HG03097 (cell line): ENCODE measurements around the gene IZUMO4.

ENCODE experiments used
- ATAC-seq: cut with Tn5 transposase; IDR thresholded peaks from one replicate; pipeline ENCODE4 v1.9.1; 2021; ENCODE audit not compliant: unreplicated experiment, low FRiP score

IZUMO4 gene, protein sequence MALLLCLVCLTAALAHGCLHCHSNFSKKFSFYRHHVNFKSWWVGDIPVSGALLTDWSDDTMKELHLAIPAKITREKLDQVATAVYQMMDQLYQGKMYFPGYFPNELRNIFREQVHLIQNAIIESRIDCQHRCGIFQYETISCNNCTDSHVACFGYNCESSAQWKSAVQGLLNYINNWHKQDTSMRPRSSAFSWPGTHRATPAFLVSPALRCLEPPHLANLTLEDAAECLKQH

DNA sequence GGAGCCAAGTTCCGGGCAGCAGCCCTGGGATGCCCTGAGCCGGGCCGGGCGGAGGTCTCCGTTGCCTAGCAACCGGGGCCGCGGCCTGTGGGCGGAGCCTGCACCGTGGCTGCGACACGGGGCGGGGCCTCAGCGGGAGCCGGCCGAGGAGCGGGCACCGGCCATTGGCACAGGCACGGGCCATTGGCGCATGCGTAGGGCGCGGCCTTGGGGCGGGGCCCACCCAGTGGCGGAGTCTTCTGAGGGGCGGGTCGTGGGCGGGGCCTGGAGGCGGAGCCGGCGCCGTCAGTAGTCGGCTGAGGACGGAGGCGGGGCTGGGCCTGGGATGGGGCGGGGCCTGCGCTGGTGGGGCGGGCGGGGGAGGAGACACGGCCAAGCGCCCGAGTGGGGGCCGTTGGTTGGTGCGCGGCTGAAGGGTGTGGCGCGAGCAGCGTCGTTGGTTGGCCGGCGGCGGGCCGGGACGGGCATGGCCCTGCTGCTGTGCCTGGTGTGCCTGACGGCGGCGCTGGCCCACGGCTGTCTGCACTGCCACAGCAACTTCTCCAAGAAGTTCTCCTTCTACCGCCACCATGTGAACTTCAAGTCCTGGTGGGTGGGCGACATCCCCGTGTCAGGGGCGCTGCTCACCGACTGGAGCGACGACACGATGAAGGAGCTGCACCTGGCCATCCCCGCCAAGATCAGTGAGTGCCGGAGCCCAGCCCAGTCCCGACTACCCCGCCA lies at the start of gene IZUMO4:
IZUMO4 (plus strand) TSS at position 436 of the 723 bp plus-strand sequence; CDS start at position 467, 31 bp downstream.
- peak; percentile 62 for ATAC-seq

DNA sequence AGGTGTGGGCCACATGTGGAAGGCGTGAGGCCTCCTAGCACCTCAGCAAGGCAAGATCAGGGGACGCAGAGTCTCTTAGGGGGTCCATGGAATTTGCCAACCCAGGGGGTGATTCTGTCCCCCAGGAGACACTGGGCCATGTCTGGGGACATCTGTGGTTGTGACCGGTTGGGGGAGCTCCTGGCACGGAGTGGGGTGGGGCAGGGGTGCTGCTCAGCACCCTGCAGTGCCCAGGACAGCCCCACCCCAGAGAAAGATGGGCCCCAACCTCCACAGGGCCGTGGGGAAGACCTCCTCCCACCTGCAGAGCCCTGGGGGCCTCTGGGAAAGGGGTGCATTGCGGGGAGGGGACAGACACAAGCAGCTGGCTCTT lies 49.7 kb upstream of the IZUMO4 start:
- no peak for ATAC-seq

DNA sequence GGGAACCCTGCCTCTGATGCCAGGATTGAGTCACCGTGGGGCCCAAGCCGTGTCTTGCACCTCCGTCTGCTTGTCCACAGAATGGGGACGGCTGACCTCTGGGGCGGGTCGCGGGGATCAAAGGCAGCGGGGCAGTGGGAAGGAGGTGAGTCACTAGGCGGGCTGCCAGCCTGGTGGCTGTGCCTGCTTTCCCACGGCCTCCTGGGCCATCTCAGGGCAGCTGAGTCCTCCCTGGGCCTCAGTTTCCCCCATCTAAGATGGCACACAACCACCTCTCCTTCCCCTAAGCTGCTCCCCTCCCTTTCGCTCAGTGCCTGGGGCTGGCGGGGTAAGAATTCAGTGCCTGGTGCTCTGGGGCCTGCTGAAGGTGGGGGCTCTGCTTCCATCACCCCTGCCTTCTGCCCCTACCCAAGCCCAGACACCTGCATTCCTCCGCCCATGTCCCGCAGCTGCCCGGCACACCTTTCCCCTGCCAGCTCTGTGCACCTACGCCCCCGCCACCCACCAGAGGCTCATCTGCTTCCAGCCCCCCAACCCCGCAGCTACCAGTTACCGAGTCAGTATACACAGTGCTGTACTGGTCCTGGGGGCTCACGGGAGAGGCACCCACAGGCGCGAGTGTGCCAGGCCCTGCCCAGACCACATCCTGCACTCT lies 49.1 kb upstream of the IZUMO4 start:
- no peak for ATAC-seq

DNA sequence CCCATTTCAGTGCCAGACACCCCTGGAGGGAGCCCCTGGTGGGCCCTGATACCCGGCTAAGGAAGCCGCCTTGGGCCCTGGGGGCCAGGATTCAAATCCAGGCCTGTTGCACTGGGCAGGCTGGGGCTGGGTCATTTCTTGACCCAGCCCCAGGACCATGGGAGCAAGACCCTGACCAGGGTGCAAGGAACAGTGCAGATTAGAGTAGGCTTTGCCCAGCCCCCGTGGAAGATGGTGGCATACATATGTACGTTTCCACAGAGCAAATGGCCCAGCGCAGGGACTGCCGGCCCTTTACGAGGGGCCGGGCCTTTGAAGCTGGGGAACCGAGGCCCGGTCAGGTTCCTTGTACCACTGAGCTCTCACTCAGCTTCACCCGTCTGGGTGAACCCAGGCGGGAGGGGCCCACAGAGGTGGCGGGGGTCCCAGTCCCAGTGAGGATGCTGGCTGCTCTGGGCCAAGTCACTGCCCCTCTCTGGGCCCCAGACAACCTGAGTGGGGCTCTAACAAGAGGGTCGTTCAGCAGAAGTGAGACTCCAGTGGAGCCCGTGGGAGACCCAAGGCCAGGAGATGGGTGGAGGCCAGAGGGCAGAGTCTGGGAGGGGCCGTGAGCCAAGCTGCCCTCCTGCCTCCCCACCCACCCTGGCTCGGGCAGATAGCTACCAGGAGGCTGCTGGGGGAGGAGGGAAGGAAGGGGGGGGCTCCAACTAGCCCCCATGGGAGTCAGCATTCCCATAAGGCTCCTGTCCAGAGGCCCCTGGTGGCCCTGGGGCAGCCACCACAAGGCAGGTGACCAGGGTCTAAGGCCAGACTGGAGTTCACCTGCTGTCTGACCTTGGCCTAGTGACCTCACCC lies 48.4 kb upstream of the IZUMO4 start:
- no peak for ATAC-seq

DNA sequence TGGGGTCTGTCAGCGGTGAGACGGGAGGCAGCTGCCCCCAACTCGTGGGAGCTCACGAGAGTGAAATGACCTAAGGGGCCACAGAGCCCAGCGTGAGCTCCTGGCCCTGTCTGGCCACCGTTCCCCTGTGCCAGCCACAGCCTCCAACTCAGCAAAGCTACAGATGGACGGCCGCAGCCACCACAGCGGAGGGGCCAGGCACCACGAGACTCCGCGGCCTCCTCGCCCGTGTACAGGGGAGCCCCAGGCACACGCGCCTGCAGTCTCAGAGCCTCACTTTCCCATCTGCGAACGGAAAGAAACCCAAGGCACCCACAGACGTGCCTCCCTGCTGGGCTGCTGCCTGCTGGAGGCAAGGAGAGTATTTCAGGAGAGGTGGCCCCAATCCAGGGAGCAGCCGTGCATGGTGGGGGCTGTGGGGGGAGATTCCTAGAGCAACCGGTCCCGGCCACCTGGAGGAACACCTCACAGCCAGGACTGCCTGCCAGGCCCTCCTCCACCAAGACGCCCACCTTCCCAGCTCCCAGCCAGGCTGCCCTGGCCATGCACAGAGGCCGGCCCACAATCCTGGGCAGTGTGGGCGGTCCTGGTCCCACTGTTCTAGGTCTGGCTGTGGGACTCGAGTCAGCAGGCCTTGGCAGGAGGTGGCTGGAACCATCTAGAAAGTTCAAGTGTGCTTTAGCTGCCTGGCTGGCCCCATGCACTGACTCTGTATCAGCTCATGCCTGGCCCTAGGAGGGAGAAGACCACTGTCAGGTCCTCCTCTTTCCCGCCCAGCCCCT lies 47.6 kb upstream of the IZUMO4 start:
- no peak for ATAC-seq

DNA sequence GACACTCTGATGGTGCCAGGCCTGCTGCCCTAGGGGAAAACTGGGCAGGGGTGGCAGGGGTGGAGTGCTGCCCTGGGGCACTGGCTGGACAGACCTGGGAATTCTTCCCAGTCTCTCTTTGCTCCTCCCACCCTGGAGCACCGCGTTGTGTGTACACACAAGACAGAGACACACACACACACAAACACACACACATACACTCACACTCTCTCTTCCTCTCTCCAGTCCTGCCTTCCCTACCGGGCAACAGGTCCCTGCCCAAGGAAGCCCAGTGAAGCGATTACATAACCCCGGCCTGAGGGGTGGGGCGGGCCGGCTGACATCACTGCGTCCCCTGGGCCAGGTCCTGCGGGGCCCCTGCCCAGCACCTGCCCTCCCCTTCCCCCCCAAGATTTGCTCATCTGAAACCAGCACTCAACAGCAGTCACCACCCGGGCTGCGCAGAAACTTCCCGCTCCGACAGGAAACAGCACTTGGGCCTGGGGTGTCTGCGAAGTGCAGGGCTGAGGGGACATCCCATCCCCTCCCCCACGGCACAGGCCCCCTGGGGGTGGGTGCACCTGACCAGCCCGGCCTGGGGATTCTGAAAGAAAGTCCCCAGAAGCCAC lies 46.9 kb upstream of the IZUMO4 start:
- peak; percentile 8 for ATAC-seq

DNA sequence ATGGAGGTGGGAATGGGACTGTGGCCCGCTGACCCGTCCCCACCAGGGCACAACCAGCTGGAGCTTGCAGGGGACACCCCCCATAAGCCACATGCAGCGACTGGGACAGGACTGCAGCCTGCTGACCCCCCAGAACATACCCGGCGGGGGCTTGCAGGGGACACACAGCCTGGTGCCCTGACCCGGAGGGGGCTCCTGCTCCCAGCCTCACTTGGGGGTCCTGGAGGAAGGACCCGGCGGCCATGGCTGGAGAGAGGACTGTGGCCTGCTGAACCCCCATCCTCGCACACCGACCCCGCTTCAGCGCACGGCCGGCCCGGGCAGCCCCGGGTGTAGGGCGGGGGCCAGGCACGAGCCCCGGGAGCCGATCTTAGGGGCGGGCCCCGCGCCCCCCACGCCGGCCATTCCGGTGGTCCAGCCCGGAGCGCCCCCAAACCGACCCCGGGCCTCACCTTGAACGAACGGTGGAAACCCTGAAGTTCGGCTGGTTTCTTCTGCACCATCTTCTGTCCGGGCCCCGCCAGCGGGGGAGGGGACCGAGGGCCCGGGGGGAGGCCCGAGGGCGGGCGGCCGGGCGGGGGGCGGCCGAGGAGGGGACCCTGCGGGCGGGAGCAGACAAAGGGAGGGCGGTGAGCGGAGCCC lies 46.2 kb upstream of the IZUMO4 start:
- ATAC-seq: peak; percentile 7

DNA sequence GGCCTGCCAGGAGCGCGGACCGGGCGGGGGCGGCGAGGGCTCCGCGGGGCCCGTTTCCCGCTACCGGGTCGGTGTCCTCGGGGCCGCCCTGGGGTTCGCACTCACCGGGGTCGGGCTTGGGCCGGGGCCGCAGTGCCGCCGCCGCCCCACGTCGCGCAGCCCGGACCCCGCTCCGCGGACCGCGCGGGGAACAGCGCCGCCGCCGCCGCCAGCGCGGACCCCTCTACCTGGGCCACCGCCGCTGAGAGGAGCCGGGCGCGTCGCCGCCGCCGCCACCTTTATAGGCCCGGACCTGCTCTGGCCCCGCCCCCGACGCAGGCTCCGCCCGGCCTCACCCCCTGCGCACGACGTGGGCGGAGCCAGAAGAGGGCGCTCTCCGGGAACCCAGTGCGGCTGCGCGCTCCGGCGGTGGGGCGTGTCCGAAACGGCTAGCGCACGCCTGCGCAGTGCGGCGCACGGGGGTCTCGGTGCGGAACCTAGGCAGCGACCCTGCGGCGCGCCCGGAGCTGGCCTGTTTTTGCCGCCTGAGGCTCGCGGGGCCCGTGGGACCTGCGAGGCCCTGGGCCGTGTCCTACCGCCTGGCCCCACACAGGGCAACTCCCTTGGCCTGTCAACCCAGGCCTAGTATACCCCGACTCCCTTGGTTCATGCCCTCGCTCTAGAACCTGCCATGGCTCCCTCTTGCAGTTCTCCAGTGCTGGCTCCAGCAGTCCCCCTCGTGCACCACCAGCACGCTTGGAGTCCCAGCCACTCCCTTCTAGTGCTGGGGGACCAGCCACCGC lies 45.5 kb upstream of the IZUMO4 start, which contains the start of gene MKNK2:
MKNK2 (minus strand) TSS at position 254 of the 782 bp plus-strand sequence. CDS start 393 bp downstream, outside the sequence.
- ATAC-seq: peak; percentile 47

DNA sequence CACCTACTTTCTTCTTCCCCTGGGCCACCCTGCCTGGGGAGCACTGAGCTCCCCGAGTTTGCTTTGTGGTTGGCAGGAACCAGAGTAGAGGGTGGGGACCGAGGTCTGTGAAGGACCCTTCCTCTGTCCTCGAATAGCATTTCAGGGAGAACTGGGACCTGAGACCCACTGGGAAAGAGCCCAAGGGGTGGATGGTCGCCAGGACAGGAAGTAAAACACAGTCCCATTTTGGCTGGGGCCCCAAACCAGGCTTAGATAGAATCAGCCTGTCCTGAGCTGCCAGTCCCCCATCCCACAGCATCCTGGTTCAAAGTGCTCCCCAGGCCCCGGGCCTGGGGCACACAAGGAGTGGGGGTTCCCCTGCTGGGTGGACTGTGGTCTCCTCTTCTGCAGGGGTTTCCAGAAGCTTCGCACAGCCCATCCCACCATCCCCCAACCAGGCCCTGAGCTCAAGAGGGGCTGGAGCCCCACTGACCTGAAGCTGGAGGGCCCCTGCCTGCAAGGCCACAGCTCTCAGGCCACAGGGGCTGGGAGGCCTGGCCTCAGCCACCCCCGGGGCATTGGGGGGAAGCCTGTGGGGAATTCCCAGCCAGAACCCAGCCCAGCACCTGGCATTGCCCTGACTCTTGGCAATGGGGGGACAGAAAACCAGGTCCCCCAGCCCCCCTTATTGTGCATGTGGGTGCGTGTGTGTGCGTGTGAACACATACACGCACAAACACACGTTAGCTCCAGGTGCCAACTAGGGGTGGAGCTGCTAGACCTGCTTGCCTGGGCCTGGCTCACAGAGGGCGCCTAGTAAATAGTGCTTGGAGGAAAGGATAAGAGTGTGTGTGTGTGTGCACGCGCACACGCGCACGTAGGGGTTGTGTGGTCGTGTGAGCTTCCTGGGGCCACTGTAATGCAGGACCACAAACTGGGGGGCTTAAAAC lies 44.7 kb upstream of the IZUMO4 start:
- peak; percentile 15 for ATAC-seq

DNA sequence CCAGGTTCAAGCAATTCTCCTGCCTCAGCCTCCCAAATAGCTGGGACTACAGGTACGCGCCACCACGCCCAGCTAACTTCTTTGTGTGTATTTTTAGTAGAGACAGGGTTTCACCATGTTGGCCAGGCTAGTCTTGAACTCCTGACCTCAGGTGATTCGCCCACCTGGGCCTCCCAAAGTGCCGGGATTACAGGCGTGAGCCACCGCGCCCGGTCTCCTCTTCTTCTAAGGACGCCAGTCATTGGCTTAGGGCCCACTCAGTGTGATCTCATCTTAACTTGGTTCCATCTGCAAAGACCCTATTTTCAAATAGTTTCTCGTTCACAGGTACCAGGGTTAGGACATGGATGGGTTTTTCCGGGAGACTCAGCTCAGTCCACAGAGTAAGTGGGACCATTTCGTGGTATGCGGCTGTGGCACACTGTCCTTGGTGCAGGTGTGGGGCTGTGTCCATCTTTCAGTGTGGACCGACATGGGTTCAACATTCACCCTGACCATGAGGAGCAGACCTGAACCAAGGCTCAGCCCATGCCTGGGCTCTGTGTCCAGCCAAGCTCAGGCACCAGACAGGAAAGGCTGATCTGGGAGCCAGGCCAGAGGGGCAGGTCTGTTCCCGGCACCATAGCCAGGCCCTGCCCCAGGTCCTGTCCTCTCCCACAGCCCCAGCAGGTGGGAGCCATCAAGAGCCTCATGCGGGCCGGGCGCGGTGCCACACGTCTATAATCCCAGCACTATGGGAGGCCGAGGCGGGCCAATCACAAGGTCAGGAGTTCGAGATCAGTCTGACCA lies 42.9 kb upstream of the IZUMO4 start:
- ATAC-seq: no peak

DNA sequence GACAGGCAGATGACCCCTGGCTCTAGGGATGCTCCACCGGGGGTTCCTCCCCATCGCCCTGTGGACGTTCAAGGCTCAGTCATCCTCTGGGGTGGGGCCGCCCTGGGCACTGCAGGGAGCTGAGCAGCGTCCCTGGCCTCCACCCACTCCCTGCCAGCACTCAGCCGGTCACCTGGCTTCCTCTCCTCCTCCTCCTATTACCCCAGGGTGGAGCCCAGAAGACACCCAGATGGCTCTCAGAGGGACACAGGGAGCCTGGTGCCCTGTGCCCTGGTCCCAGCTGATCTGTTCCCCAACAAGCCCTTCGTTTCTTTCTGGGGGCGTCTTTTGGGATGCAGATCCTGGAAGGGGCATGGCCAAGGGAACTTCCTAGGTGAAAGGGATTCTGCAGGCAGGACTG lies 42.0 kb upstream of the IZUMO4 start:
- ATAC-seq: no peak

DNA sequence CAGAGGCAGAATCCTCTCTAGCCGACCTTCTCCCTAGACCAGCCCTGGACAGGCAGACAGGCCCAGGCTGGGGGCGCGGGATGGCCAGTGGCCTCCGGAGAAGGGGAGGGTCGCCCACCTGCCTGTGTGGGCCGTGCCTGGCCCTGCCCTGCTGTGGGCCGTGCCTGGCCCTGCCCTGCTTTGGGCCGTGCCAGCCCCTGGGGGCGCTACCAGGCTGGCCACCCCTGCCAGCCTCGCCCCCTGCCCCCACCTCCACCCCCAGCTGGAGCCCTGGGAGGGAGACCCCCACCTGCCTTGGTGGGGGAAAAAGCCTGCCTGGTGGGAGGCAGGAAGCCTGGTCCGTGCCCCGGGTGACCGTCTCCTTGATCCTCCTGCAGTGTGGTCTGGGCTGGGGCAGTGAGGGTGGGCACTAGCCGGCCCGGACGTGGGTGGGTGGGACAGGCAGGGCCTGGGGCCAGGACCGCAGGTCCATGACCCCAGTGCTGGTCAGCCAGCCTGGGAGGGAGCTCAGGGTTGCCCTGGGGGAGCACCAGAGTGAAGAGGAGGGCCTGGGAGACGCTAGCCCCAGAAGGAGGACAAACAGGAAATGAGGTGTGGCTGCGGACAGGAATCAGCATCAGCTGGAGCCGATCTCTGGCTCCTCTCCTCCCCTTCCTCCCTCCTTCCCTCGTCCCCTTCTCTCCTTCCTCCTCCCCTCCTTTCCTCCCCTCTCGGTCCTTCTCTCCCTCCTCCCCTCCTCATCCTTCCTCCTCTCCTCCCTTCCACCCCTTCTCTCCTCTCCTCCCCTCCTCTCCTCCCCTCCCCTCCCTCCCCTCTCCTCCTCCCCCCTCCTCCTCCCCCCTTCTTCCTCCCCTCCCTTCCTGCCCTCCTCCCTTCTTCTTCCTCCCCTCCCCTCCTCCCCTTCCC lies 40.5 kb upstream of the IZUMO4 start:
- ATAC-seq: no peak

DNA sequence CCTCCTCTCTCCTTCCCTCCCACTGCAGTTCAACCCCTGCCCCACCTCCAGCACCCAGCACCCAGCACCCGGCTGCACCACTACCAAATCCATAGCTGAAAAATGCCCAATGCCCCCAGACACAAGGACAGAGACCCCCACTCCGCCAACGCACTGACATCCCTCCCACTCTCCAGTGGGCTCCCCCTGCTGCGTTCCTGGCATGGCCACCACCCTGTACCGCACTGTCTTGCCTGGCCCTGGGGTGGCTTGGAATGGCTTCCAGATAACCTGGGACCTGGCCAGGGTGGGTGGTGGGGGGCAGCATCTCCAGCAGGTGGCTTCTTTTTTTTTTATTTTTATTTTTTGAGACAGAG lies 39.9 kb upstream of the IZUMO4 start:
- ATAC-seq: no peak

DNA sequence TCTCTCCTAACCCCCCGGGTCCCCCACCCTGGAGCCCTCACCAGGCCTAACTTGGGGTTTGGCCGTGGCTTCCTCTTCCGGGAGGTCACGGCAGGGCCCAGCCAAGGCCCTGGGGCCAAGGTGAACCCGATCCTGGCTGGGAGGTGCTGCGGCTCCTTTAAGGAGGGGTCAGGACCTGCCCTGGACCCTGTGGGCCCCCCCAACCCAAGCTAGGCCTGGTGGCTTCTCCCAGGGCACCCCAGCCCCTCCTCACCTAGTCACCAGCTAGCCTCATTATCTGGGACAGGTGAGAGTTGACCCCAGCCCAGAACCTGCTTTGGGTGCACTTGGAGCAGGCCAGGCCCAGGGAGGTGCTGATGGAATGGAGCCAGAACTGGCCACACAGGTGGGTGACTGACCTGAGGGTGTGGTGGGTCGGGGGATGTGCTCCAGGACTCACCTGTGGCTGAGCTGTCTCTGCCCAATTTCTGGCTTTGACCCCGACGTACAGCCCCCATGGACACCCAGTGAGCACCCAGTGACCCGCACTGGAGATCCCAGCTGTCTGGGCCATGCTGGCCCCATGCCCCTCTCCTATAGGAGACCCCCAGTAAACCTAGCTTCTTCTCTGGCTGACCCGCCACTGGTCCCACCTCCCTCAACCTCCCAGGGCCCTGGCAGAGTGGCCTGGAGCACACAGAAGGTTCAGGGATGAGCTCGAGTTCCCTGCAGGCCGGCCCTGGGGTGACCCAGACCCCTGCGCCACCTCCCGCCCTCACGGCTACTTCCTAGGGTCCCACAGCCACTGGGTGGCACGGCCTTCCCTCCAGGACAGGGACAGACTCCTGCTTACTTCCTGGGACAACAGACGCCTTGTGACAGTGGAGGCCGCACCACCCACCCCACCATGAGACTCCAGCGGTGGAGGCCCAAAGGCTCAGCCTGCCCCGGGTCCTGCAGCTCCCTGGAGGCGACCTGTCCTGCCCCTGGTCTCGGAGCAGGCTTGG lies 38.9 kb upstream of the IZUMO4 start:
- no peak for ATAC-seq
